Fibroblast of skin of right quadriceps (primary cell): Measurements from ENCODE around the gene PUM1.

Experiments
- DNase-seq: peaks from one replicate; pipeline ENCODE4 v3.0.0-alpha.2; 2013

Gene PUM1

GRCh38 chr1:30888391-30888790 lies 177.1 kb downstream of the PUM1 start:
- peak; percentile 96 for DNase-seq

- peak; percentile 60 for DNase-seq
Observed at GRCh38 chr1:30887485-30888315, 177.8 kb downstream of the PUM1 start.

- DNase-seq, result no peak
Observed at GRCh38 chr1:30886710-30887428, 178.6 kb downstream of the PUM1 start.

- DNase-seq, result no peak
Observed at GRCh38 chr1:30885570-30886522, 179.7 kb downstream of the PUM1 start.

- DNase-seq, result no peak
Observed at GRCh38 chr1:30884723-30885122, 180.8 kb downstream of the PUM1 start.

GRCh38 chr1:30883389-30884172 lies 181.9 kb downstream of the PUM1 start:
- DNase-seq, result no peak

GRCh38 chr1:30882678-30883388 lies 182.7 kb downstream of the PUM1 start:
- no peak for DNase-seq
